ENCODE data around the gene PLCB3.
A peak's percentile ranks its signal among the peaks of the same experiment; 100 is the strongest.

PLCB3 gene

GRCh38 chr11:64268025-64268892 is 16.9 kb downstream of the PLCB3 start:
- DNase-seq, result no peak

- DNase-seq, result no peak
These were observed 17.7 kb downstream of the PLCB3 start for GRCh38 chr11:64268893-64269539.

GRCh38 chr11:64269540-64270220 is 18.4 kb downstream of the PLCB3 start:
- peak; percentile 99 for DNase-seq

- no peak for DNase-seq
These were observed 23.9 kb downstream of the PLCB3 start for GRCh38 chr11:64275031-64275800.

GRCh38 chr11:64275841-64276240 is 24.5 kb downstream of the PLCB3 start:
- no peak for DNase-seq

GRCh38 chr11:64276653-64277431 is 25.5 kb downstream of the PLCB3 start:
- no peak for DNase-seq

- DNase-seq, result no peak
These were observed 27.4 kb downstream of the PLCB3 start for GRCh38 chr11:64278576-64279190.

- no peak for DNase-seq
These were observed 30.8 kb downstream of the PLCB3 start for GRCh38 chr11:64281957-64282770.

- no peak for DNase-seq
These were observed 31.8 kb downstream of the PLCB3 start for GRCh38 chr11:64283092-64283491.

- DNase-seq, result peak; percentile 96
These were observed 33.0 kb downstream of the PLCB3 start, which contains the start of gene BAD for GRCh38 chr11:64284048-64284961. TSS of gene BAD (minus strand) at chr11:64284665. CDS start at chr11:64284368, 297 bp downstream.

- peak; percentile 87 for DNase-seq
These were observed 33.9 kb downstream of the PLCB3 start, which contains the start of gene GPR137 for GRCh38 chr11:64284962-64285884. TSS of gene GPR137 (plus strand) at chr11:64285848. CDS start at chr11:64286525, 677 bp downstream.

GRCh38 chr11:64285885-64286800 is 34.8 kb downstream of the PLCB3 start:
- DNase-seq, result no peak

GRCh38 chr11:64286801-64287159 is 35.5 kb downstream of the PLCB3 start:
- no peak for DNase-seq

- no peak for DNase-seq
These were observed 36.5 kb downstream of the PLCB3 start for GRCh38 chr11:64287676-64288352.

- no peak for DNase-seq
These were observed 37.0 kb downstream of the PLCB3 start for GRCh38 chr11:64288353-64288750.

GRCh38 chr11:64289002-64289564 is 37.8 kb downstream of the PLCB3 start:
- DNase-seq, result no peak
